NCI-H524 (cell line): ENCODE measurements around the gene SYVN1.

Experiments used
- DNase-seq, 2 experiments: peaks; one replicate each; lab custom pipeline; 2025; lab: John Stamatoyannopoulos, UW

The SYVN1 gene

DNA sequence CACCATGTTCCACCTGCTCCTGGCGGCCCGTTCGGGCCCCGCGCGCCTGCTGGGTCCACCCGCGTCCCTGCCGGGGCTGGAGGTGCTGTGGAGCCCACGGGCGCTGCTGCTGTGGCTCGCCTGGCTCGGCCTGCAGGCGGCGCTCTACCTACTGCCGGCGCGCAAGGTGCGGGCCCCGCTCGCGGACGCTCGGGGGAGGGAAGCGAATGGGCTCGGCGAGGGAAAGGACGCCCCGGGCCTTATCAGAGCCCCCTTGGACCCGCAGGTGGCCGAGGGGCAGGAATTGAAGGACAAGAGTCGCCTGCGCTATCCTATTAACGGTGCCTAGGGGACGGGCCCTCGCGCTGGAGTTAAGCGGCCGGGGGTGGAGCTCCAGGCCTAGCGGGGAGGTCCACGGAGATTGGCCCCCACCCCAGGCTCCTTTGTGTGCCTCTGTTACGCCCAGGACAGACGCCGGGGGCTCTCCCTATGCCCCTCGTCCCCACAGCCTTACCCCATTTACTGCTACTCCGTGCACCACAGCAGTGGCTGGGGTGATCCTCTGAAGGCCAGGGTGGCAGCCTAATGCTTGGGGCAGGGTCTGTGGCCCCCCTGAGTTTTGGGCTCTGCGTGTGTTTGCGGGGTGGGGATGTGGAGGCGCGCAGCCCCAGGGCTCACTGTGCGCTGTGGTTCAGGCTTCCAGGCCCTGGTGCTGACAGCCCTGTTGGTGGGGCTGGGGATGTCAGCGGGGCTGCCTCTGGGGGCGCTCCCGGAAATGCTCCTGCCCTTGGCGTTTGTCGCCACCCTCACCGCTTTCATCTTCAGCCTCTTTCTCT lies 21.6 kb downstream of the SYVN1 start:
- peak; percentile 11 to 61 for DNase-seq

DNA sequence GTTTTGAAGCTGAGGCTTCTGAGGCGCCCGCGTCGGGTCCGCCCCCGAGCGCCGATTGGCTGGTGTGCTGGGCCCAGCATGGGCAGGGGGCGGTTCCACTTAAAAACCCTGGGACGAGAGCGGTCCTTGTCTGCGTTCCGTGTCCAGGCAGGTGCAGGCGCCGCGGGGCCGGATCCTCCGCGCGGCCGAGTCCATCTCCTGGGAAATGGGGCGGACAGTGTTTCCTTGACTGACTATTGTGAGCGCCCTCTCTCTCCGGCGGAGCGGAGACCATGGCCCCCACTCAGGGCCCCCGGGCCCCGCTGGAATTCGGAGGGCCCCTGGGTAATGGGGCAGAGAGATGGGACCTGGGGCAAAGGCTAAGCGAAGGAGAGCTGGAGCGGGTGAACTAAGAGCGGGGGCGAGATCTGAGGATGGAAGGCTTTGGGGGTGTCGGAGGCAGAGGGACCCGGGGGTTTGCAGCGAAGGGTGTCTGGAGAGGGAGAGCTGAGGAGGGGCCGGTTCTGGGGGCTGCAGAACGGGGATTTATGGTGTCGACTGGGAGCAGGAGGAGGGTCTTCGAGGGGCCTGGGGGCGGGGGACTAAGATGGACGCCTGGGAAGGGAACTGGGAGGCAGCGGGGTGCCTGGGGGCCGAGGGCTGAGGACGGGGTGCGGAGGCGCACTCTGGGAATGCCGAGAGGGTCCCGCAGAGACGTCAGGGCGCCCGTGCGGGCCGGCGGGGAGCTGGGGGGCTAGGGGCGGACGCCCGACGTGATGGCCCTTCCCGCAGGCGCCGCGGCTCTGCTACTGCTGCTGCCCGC lies 22.4 kb downstream of the SYVN1 start, which contains the start of gene TM7SF2:
Gene TM7SF2 (plus strand): TSS at position 129 of the 802 bp plus-strand sequence. CDS start 144 bp downstream, at position 273.
- DNase-seq, result peak; percentile 88 to 93

DNA sequence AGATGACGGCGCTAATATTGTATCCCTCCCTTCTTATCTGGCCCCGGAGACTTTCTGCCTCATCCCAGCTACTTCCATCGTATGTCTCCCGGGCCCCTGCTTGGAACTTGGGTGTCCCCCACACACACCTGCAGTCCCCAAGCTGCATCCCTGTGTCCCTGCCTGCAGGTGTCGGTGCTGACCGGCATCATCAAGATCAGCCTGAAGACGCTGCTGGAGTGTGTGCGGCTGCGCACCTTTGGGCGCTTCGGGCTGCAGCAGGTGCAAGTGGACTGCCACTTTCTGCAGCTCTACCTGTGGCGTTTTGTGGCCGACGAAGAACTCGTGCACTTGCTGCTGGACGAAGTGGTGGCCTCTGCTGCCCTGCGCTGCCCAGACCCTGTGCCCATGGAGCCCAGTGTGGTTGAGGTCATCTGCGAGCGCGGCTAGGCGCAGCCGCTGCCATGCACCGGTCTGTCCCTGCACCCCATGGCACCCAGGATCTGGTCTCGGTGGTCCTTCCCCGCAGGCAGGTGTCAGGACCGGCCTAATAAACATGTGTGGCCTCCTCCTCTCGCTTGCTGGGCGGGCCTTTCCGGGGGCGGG lies 23.1 kb downstream of the SYVN1 start:
- no peak for DNase-seq

DNA sequence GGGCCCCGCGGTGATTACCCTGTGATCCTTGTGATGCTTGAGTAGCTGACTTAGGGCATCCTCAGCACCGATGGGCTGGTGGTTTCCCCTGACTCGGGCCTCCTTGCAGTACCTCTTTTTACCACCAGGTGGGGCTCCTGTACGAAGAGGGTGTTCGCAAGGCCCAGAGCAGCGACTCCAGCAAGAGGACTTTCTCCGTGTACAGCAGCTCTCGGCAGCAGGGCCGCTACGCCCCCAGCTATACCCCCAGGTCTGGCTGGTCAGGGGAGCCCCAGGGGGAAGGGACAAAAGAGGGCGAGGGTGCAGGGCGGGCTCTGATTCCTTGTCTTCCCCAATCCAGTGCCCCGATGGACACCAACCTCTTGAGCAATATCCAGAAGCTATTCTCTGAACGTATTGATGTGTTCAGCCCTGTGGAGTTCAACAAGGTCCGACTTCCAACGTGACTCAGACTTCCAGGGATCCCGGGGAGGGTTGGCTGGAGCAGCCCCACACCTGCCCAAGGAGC lies 23.9 kb downstream of the SYVN1 start:
- peak; percentile 68 to 70 for DNase-seq

DNA sequence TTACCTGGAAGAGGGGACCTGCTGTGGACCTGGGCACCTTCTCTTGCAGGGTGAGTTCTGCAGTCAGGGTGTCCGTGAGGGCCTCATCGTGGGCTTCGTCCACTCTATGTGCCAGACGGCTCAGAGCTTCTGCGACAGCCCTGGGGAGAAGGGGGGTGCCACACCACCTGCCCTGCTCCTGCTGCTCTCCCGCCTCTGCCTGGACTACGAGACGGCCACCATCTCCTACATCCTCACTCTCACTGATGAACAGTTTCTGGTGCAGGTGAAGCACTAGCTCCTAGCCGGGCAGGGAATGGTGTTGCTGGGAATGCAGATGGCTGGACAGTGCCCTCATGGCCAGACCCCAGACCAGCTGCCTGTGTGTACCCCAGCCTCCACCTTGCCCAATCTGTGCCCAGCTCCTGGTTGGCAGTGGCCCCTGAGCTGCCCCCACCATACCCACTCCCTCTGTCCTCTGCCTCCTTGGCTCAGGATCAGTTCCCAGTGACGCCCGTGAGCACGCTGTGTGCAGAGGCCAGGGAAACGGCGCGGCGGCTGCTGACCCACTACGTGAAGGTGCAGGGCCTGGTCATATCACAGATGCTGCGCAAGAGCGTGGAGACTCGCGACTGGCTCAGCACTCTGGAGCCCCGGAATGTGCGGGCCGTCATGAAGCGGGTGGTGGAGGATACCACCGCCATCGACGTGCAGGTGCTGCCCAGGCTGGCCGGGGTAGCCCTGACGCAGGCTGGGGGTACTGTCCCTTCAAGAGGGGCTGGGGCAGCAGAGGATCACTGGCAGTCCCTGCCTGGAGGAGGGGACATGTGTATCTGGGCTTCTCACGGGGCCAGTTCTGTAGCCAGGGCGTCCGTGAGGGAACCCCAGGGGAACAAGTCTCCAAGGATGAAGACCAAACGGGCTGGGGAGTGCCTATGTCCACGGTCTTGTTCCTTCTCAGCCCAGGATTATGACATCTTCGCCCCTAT lies 24.8 kb downstream of the SYVN1 start:
- DNase-seq, result no peak

DNA sequence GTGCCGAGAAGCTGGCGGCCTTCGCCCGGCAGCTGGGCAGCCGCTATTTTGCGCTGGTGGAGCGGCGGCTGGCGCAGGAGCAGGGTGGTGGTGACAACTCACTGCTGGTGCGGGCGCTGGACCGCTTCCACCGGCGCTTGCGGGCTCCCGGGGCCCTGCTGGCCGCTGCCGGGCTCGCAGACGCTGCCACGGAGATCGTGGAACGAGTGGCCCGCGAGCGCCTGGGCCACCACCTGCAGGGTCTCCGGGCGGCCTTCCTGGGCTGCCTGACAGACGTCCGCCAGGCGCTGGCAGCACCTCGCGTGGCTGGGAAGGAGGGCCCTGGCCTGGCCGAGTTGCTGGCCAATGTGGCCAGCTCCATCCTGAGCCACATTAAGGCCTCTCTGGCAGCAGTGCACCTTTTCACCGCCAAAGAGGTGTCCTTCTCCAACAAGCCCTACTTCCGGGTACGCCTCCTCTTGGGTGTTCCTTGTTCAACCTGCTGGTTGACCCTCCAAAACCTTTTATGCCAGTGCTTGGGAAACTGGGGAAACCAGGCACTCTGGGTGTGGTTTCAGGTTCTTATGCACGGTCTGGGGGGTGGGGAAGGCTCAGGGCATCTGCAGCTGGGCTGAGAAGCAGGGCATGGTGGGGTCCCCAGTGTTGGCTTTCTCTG lies 25.7 kb downstream of the SYVN1 start:
- no peak for DNase-seq

DNA sequence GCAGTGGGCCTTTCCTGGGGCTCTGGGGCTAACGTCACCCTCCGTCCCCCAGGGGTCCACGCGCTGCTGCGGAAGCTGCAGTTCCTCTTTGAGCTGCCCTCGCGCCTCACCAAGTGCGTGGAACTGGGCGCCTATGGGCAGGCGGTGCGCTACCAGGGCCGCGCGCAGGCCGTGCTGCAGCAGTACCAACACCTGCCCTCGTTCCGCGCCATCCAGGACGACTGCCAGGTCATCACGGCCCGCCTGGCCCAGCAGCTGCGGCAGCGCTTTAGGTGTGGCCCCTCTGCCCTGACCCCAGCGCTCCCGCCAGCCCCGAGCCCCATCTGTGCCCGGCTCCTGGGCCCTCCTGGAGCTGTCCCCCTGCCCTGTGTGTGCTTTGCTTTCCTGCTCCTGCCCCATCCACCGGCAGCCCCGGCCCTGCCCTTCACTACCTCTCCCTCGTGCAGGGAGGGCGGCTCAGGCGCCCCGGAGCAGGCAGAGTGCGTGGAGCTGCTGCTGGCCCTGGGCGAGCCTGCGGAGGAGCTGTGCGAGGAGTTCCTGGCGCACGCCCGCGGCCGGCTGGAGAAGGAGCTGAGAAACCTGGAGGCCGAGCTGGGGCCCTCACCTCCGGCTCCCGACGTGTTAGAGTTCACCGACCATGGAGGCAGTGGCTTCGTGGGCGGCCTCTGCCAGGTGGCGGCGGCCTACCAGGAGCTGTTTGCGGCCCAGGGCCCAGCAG lies 26.4 kb downstream of the SYVN1 start:
- DNase-seq, result no peak

DNA sequence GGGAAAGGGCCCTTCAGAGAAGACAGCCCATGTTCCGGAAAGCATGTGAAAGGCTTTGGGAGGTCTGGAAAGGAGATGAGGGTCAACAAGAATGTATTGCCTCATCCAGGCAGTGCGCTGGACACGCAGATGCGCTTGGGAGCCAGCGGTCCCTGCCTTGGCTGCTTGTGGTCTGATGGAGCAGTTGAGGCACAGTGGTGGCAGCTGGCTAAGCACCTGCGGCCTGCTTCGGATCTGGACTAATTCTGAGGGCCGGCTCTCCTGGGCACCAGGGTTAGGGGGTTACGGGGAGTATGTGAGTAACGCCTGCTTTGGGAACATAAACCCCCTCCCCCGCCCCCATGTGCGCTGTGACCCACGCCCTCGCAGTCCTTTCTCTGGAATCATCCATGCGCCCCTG lies 27.2 kb downstream of the SYVN1 start:
- DNase-seq, result no peak

DNA sequence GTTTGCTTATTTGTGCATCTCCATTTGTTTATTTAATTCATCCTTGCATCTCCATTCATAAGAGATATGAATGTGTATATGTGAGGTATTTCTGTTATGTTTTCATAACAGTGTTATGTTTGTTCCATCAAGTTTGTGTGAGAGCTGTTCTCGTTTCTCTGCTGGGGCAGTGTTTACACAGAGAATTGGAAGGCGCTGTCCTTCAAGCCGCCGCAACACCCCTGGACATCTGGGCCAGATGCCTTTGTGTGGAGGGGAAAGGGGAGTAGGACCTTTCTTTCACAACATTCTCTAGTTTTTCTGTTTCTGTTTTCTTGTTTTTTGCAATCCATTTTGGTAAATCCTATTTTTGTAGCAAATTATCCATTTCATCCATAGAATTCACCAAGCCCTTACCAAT lies 29.7 kb downstream of the SYVN1 start:
- DNase-seq, result no peak

DNA sequence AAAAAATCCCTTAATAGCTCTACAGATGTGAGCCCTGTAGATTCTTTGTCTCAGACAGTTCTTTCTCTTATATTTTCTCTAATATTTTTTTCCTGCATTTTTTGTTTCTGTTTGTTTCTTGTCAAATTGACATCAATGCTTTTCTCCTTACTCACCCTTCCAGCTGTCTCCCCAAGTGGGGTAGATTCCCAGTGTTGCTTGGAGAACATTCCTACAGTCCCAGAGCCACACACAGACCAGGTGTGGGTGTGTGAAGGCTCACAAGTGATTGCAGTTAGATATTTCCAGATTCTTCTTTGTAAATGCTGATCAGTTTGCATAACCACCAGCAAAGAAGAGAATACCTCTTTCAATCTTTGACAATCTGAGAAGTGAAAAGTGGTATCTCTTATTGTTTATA lies 30.8 kb downstream of the SYVN1 start:
- no peak for DNase-seq

DNA sequence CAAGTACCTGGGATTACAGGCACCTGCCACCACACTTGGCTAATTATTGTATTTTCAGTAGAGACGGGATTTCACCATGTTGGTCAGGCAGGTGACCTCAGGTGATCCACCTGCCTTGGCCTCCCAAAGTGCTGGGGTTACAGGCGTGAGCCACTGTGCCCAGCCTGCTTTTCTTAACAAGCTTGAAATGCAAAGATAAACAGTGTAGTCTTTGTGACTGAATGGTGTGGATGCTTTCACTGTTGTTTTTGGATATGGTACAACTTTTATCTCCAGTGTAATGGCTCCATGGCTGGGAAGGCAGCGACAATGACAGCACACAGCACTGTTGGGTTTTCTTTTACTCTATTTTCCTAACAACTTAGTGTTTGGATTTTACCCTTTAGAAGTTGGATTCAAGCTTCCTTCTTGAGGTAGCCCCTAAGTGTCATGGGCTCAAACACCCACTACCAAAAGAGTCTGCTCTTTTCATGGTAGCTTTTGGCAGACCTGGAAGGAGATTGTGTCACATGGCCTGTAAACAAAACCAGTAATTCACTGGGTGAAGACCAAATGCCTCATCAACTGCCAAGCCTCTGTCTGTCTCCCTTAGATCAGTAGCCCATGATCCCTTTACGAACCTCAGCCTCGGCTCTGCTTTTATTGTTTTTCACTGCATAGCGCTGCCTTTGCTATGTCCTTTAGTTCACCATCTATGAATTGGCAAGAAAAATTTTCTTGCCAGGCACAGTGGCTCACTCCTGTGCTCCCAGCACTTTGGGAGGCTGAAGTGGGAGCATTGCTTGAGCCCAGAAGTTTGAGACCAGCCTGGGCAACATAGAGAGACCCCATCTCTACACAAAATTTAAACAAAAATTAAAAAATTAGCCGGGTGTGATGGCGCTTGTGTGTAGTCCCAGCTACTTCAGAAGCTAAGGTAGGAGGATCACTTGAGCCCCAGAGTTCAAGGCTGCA lies 31.9 kb downstream of the SYVN1 start:
- DNase-seq, result no peak

DNA sequence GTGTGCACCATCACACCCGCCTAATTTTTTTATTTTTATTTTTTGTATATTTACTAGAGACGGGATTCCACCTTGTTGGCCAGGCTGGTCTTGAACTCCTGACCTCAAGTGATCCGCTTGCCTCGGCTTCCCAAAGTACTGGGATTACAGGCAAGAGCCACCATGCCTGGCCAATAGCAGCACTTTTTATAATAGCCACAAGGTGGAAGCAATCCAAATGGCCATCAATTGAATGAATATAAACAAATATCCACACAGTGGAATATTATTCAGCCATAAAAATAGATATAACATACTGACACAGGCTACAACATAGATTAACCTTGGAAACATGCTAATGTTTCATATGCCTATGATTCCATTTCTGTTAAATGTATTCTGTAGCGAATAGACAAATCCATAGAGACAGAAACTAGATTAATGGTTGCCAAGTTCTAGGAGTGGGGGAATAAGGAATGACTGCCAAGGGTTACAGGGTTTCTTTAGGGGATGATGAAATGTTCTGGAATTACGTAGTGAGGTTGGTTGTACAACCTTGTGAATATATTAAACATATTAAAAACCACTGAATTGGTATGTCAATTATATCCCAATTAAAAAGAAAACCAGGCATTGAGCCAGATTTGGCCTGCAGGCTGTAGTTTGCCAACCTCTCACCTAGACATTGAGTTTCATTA lies 33.5 kb downstream of the SYVN1 start:
- no peak for DNase-seq

DNA sequence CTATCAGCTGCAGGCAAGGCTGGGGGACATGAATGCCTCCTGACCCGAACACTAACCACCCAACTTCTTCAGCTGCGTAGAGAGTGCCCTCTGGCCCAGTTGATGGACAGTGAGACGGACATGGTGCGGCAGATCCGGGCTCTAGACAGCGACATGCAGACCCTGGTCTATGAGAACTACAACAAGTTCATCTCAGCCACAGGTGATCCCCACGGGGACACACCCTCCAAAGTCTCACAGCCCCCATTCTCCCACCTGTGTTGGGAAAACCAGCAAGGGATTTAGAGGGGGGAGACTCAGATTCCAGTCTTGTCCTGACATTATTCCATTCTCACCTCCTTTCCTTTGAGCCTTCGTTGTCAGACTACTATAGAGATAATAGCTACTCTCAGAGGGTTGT lies 37.4 kb downstream of the SYVN1 start:
- DNase-seq, result no peak

DNA sequence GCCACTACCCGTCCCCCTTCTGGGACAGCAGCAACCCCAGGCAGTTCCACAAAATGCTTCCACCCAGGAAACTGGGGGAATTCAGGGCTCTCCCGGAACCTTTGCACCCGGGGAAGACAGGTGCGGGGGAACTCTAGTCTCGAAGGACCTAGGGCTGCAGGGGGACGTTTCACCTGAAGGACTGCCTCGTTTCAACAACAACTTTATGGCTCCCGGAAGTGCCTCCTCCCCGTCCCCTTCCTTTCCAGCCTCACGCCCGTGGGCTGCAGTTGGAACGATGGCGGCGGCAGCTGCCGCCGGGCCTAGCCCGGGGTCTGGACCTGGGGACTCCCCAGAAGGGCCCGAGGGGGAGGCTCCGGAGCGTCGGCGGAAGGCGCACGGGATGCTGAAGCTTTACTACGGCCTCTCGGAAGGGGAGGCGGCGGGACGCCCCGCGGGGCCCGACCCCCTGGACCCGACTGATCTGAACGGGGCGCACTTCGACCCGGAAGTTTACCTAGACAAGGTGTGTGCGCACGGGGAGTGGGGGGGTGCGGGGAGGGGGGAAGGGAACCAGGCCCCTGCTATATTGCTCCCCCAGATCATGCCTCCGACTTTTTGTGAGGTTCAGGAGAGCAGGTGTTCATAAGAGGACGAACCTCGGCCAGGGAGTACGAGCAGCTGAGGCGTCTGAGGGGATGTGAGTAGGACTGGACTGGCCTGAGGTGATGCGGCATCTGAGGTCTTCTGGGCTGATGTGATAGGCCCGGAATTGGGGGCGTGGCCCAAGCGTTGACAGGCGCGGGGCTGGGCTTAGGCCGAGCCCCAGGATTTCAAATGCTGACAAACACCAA lies 38.1 kb downstream of the SYVN1 start, which contains the start of gene VPS51:
Gene VPS51 (plus strand): TSS at position 241 of the 833 bp plus-strand sequence. CDS start 37 bp downstream, at position 278.
- peak; percentile 61 to 88 for DNase-seq

DNA sequence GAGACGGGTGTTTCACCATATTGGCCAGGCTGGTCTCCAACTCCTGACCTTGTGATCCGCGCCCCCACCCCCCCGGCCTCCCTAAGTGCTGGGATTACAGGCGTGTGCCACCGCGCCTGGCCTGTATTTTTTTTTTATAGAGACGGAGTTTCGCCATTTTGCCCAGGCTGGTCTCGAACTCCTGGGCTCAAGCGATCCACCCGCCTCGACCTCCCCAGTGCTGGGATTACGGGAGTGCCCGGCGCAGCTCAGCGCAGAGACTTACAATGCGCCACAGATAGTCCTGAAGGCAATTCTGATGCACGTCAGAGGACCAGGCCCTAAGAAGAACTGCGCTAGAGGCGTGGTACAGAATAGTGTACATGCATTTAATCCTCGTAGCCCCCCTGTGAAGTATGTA lies 38.9 kb downstream of the SYVN1 start:
- DNase-seq, result no peak

DNA sequence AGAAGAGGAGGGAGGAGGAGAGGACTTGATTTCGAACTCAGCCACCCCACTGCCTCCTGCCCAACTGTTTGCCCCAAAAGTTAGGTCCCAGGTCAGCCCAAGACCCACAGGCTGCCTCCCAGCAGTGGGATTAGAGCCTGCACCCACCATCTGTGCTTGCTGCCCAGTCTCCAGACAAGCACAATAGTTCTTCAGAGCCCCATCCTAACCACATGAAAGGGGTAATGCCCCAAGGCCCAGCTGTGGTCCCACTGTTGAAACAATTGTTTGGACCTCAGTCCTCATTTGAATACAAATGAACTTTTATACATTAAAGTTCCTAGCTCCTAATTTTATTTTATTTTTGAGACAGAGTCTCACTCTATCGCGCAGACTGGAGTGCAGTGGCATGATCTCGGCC lies 43.7 kb downstream of the SYVN1 start:
- DNase-seq, result no peak

DNA sequence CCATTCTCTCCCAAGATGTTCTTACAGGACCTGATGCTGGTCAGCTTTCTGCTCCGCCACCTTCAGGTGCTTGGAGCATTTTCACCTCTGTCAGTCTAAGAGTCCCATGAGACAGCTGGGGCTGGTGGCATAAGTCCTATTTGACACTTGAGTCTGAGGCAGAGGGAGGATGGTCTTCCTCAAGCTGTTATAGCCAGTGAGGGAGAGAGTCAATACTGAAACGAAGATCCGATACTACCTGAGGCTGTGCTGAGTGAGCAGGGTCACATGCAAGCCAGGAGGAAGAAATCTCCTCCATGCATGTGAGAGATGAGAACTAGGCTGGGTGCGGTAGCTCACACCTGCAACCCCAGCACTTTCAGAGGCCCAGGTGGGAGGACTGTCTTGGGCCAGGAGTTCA lies 44.7 kb downstream of the SYVN1 start:
- DNase-seq, result no peak
